Activated naive CD8-positive, alpha-beta T cell treated with anti-CD3 and anti-CD28 coated beads for 36 hours (primary cell): Measurements from ENCODE around the gene YY1. TPM values are rescaled to one million over a fixed set of nuclear protein-coding genes. Genes with fewer than 3 reads are reported as not detected.

Source experiments
- DNase-seq: peaks from one replicate; pipeline ENCODE4 v3.0.0; 2021
- H3K27ac Mint-ChIP-seq: one replicate; pipeline ENCODE4 v1.8.0; 2022; ENCODE audit warnings: mild to moderate bottlenecking, moderate library complexity, mixed read lengths
- H3K27me3 Mint-ChIP-seq: one replicate; pipeline ENCODE4 v1.8.0; 2022; ENCODE audit warnings: mild to moderate bottlenecking, mixed read lengths
- H3K36me3 Mint-ChIP-seq: one replicate; pipeline ENCODE4 v1.8.0; 2021; ENCODE audit warnings: mild to moderate bottlenecking, mixed read lengths
- H3K4me1 Mint-ChIP-seq: one replicate; pipeline ENCODE4 v1.8.0; 2021; ENCODE audit warnings: mixed read lengths
- H3K4me3 Mint-ChIP-seq: one replicate; pipeline ENCODE4 v1.8.0; 2022; ENCODE audit warnings: mild to moderate bottlenecking, moderate library complexity, mixed read lengths
- H3K9me3 Mint-ChIP-seq: one replicate; pipeline ENCODE4 v1.8.0; 2022; ENCODE audit warnings: mixed read lengths
- total RNA-seq, 2 experiments: library from RNA; stranded (reverse); gene quantifications; one replicate each; pipeline ENCODE4 v1.2.3, GENCODE V29; 2021

The YY1 gene
- total RNA-seq, 2 experiments from 2014 or later = 109 to 119 TPM

- Mint-ChIP-seq H3K4me3 (no peak overlapping the region), H3K9me3 (no peaks in the 10 kb centered on the region), H3K27me3 (no peaks in the 10 kb centered on the region), H3K36me3 (peaks cover 41% of the 10 kb centered on the region), H3K27ac (no peak overlapping the region), H3K4me1 (peaks cover 68% of the 10 kb centered on the region)
- DNase-seq = no peak
Observed at GRCh38 chr14:100252684-100253083, 13.7 kb downstream of the YY1 start.

- no peak for DNase-seq
- Mint-ChIP-seq H3K27ac (peak overlapping the region; percentile 4), H3K4me3 (no peak overlapping the region), H3K36me3 (peaks cover 41% of the 10 kb centered on the region), H3K27me3 (no peaks in the 10 kb centered on the region), H3K9me3 (no peaks in the 10 kb centered on the region), H3K4me1 (peaks cover 75% of the 10 kb centered on the region)
Observed at GRCh38 chr14:100256339-100256895, 17.5 kb downstream of the YY1 start.

- Mint-ChIP-seq H3K27ac (peak overlapping the region; percentile 0), H3K4me1 (peaks cover 76% of the 10 kb centered on the region), H3K9me3 (no peaks in the 10 kb centered on the region), H3K36me3 (peaks cover 57% of the 10 kb centered on the region), H3K27me3 (no peaks in the 10 kb centered on the region), H3K4me3 (no peak overlapping the region)
- no peak for DNase-seq
Observed at GRCh38 chr14:100261621-100262020, 22.7 kb downstream of the YY1 start.

- no peaks in the 10 kb centered on the region for H3K27me3 Mint-ChIP-seq
- H3K4me1 Mint-ChIP-seq = peaks cover 72% of the 10 kb centered on the region
- peaks cover 53% of the 10 kb centered on the region for H3K36me3 Mint-ChIP-seq
- no peaks in the 10 kb centered on the region for H3K9me3 Mint-ChIP-seq
- no peak overlapping the region for H3K4me3 Mint-ChIP-seq
- no peak overlapping the region for H3K27ac Mint-ChIP-seq
- DNase-seq = no peak
Observed at GRCh38 chr14:100262545-100262944, 23.6 kb downstream of the YY1 start.

GRCh38 chr14:100263141-100263540 lies 24.2 kb downstream of the YY1 start:
- H3K27ac Mint-ChIP-seq = peak overlapping the region; percentile 38
- H3K27me3 Mint-ChIP-seq = no peaks in the 10 kb centered on the region
- H3K4me1 Mint-ChIP-seq = peaks cover 72% of the 10 kb centered on the region
- no peak for DNase-seq
- no peaks in the 10 kb centered on the region for H3K9me3 Mint-ChIP-seq
- H3K4me3 Mint-ChIP-seq = no peak overlapping the region
- H3K36me3 Mint-ChIP-seq = peaks cover 53% of the 10 kb centered on the region

- DNase-seq = no peak
- Mint-ChIP-seq H3K27me3 (no peaks in the 10 kb centered on the region), H3K4me1 (peaks cover 48% of the 10 kb centered on the region), H3K36me3 (peaks cover 35% of the 10 kb centered on the region), H3K4me3 (no peak overlapping the region), H3K27ac (no peak overlapping the region), H3K9me3 (no peaks in the 10 kb centered on the region)
Observed at GRCh38 chr14:100267990-100268389, 29.0 kb downstream of the YY1 start.

GRCh38 chr14:100268591-100269207 lies 29.8 kb downstream of the YY1 start:
- Mint-ChIP-seq H3K36me3 (peaks cover 28% of the 10 kb centered on the region), H3K4me1 (peaks cover 43% of the 10 kb centered on the region), H3K27me3 (no peaks in the 10 kb centered on the region), H3K27ac (peak overlapping the region; percentile 17), H3K9me3 (no peaks in the 10 kb centered on the region), H3K4me3 (no peak overlapping the region)
- no peak for DNase-seq

- H3K9me3 Mint-ChIP-seq = no peaks in the 10 kb centered on the region
- no peaks in the 10 kb centered on the region for H3K27me3 Mint-ChIP-seq
- no peak overlapping the region for H3K27ac Mint-ChIP-seq
- H3K4me1 Mint-ChIP-seq = peaks cover 45% of the 10 kb centered on the region
- no peak overlapping the region for H3K4me3 Mint-ChIP-seq
- peaks cover 20% of the 10 kb centered on the region for H3K36me3 Mint-ChIP-seq
- no peak for DNase-seq
Observed at GRCh38 chr14:100271247-100271939, 32.4 kb downstream of the YY1 start.

GRCh38 chr14:100274250-100274649 lies 35.3 kb downstream of the YY1 start:
- Mint-ChIP-seq H3K9me3 (no peaks in the 10 kb centered on the region), H3K36me3 (peaks cover 12% of the 10 kb centered on the region), H3K4me3 (no peak overlapping the region), H3K4me1 (peaks cover 42% of the 10 kb centered on the region), H3K27me3 (no peaks in the 10 kb centered on the region), H3K27ac (no peak overlapping the region)
- DNase-seq = no peak

- no peak for DNase-seq
- no peak overlapping the region for H3K4me3 Mint-ChIP-seq
- no peaks in the 10 kb centered on the region for H3K27me3 Mint-ChIP-seq
- H3K36me3 Mint-ChIP-seq = peaks cover 12% of the 10 kb centered on the region
- H3K27ac Mint-ChIP-seq = peak overlapping the region; percentile 66
- no peaks in the 10 kb centered on the region for H3K9me3 Mint-ChIP-seq
- peaks cover 41% of the 10 kb centered on the region for H3K4me1 Mint-ChIP-seq
Observed at GRCh38 chr14:100275214-100275613, 36.3 kb downstream of the YY1 start.

- Mint-ChIP-seq H3K36me3 (peaks cover 17% of the 10 kb centered on the region), H3K4me3 (no peak overlapping the region), H3K9me3 (no peaks in the 10 kb centered on the region), H3K27me3 (no peaks in the 10 kb centered on the region), H3K4me1 (peaks cover 37% of the 10 kb centered on the region), H3K27ac (peak overlapping the region; percentile 68)
- no peak for DNase-seq
Observed at GRCh38 chr14:100278702-100279101, 39.8 kb downstream of the YY1 start.

- no peak for DNase-seq
- H3K27ac Mint-ChIP-seq = peak overlapping the region; percentile 27
- H3K4me3 Mint-ChIP-seq = no peak overlapping the region
- H3K4me1 Mint-ChIP-seq = peaks cover 34% of the 10 kb centered on the region
- peaks cover 16% of the 10 kb centered on the region for H3K36me3 Mint-ChIP-seq
- no peaks in the 10 kb centered on the region for H3K27me3 Mint-ChIP-seq
- no peaks in the 10 kb centered on the region for H3K9me3 Mint-ChIP-seq
Observed at GRCh38 chr14:100279133-100279532, 40.2 kb downstream of the YY1 start.

GRCh38 chr14:100279563-100279962 lies 40.6 kb downstream of the YY1 start:
- H3K27ac Mint-ChIP-seq = peak overlapping the region; percentile 19
- peaks cover 13% of the 10 kb centered on the region for H3K36me3 Mint-ChIP-seq
- H3K9me3 Mint-ChIP-seq = no peaks in the 10 kb centered on the region
- peaks cover 30% of the 10 kb centered on the region for H3K4me1 Mint-ChIP-seq
- H3K4me3 Mint-ChIP-seq = no peak overlapping the region
- DNase-seq = no peak
- no peaks in the 10 kb centered on the region for H3K27me3 Mint-ChIP-seq

GRCh38 chr14:100281286-100282082 lies 42.5 kb downstream of the YY1 start:
- H3K4me3 Mint-ChIP-seq = no peak overlapping the region

GRCh38 chr14:100282083-100282350 lies 43.1 kb downstream of the YY1 start:
- Mint-ChIP-seq H3K4me1 (peaks cover 22% of the 10 kb centered on the region), H3K27ac (peak overlapping the region; percentile 44), H3K4me3 (no peak overlapping the region), H3K9me3 (no peaks in the 10 kb centered on the region), H3K36me3 (peaks cover 5% of the 10 kb centered on the region), H3K27me3 (no peaks in the 10 kb centered on the region)
- no peak for DNase-seq

More at GRCh38 chr14:100281286-100282082, 42.5 kb downstream of the YY1 start:
- no peak for DNase-seq
- peak overlapping the region; percentile 56 for H3K27ac Mint-ChIP-seq
- no peaks in the 10 kb centered on the region for H3K27me3 Mint-ChIP-seq
- H3K4me1 Mint-ChIP-seq = peaks cover 23% of the 10 kb centered on the region
- no peaks in the 10 kb centered on the region for H3K9me3 Mint-ChIP-seq
- peaks cover 5% of the 10 kb centered on the region for H3K36me3 Mint-ChIP-seq
